BJ (cell line): Measurements from ENCODE around the gene ABHD14A. TPM values are rescaled to one million over a fixed set of nuclear protein-coding genes. Genes with fewer than 3 reads are reported as not detected.

Experiments used
- CTCF ChIA-PET: fragments of 350-600 bp; formaldehyde crosslinking; extraction: SDS; loops from one replicate; lab custom pipeline; 2021; ENCODE audit warnings: antibody characterized with exemption, inconsistent platforms; lab: Yijun Ruan, JAX
- POLR2A ChIA-PET: fragments of 300-600 bp; sonication (Branson Sonifier 250); formaldehyde crosslinking; extraction: SDS; loops from one replicate; lab custom pipeline; 2021; ENCODE audit warnings: antibody characterized with exemption; lab: Charles Lee
- DNase-seq: peaks from one replicate; pipeline ENCODE4 v3.0.0-alpha.2; 2011; ENCODE audit warnings: low read depth
- H3K27me3 ChIP-seq: 2 replicates; pipeline ENCODE4 v1.6.0; 2011; ENCODE audit warnings: low read length; ENCODE audit not compliant: control insufficient read depth, insufficient read depth
- H3K36me3 ChIP-seq: 2 replicates; pipeline ENCODE4 v1.5.1; 2011; ENCODE audit warnings: low read length; ENCODE audit not compliant: control insufficient read depth, insufficient read depth
- H3K4me3 ChIP-seq: 2 replicates; pipeline ENCODE4 v1.5.1; 2011; ENCODE audit warnings: low read depth, mild to moderate bottlenecking, control low read depth, low read length
- CTCF ChIP-seq: IDR thresholded peaks from 2 replicates; pipeline ENCODE4 v1.5.1; 2011; ENCODE audit warnings: low read depth, mild to moderate bottlenecking, control low read depth, inconsistent platforms, low read length, moderate library complexity; ENCODE audit not compliant: insufficient read depth
- polyA plus RNA-seq: library from polyadenylated mRNA; depleted of rRNA; stranded (reverse); fragments of >200 nt; gene quantifications from 2 replicates; pipeline ENCODE4 v1.2.3, GENCODE V29; 2011

Gene ABHD14A
- polyA plus RNA-seq, 1 experiment: 16.5 TPM

- H3K27me3 ChIP-seq: no peaks in the 10 kb centered on the region
- ChIA-PET POLR2A (no interaction called here), CTCF (interaction anchor here (0.9 to 6.1 kb wide), 2 partner anchors 14 to 378 kb away, joined by 4 to 37 read pairs; partner anchors contain the start of genes ABHD14A and ABHD14B)
- H3K4me3 ChIP-seq: no peak overlapping the region
- DNase-seq: no peak
- no peak for TF ChIP-seq CTCF
- peaks cover 28% of the 10 kb centered on the region for H3K36me3 ChIP-seq
Measured at GRCh38 chr3:51961011-51961410, 13.9 kb upstream of the ABHD14A start.

GRCh38 chr3:51961602-51962569 is 13.0 kb upstream of the ABHD14A start:
- no peak for TF ChIP-seq CTCF
- peaks cover 25% of the 10 kb centered on the region for H3K36me3 ChIP-seq
- ChIA-PET POLR2A (no interaction called here), CTCF (interaction anchor here (2.1 to 6.1 kb wide), 2 partner anchors 13 to 20 kb away, joined by 10 to 37 read pairs; partner anchors contain the start of genes ABHD14A, ABHD14B, PARP3 and RRP9)
- H3K4me3 ChIP-seq: no peak overlapping the region
- DNase-seq: no peak
- H3K27me3 ChIP-seq: no peaks in the 10 kb centered on the region

GRCh38 chr3:51962854-51963530 is 11.9 kb upstream of the ABHD14A start:
- no peaks in the 10 kb centered on the region for H3K27me3 ChIP-seq
- DNase-seq: no peak
- peaks cover 18% of the 10 kb centered on the region for H3K36me3 ChIP-seq
- POLR2A ChIA-PET: no interaction called here
- CTCF ChIA-PET: interaction anchor here (1.1 to 6.1 kb wide), 3 partner anchors 12 to 41 kb away, joined by 4 to 37 read pairs (median 10); partner anchors contain the start of genes ABHD14A, ABHD14B, PARP3 and RRP9
- no peak overlapping the region for H3K4me3 ChIP-seq
- no peak for TF ChIP-seq CTCF

- CTCF ChIA-PET: interaction anchor here (3.4 to 6.1 kb wide), 2 partner anchors 11 to 22 kb away, joined by 16 to 37 read pairs; partner anchors contain the start of genes ABHD14A, ABHD14B, PARP3 and RRP9
- TF ChIP-seq CTCF: no peak
- DNase-seq: no peak
- POLR2A ChIA-PET: no interaction called here
- no peaks in the 10 kb centered on the region for H3K27me3 ChIP-seq
- H3K36me3 ChIP-seq: peaks cover 16% of the 10 kb centered on the region
- no peak overlapping the region for H3K4me3 ChIP-seq
Measured at GRCh38 chr3:51963951-51964451, 10.9 kb upstream of the ABHD14A start.
